A549 (cell line): Measurements from ENCODE around the gene KHNYN. TPM values are rescaled to one million over a fixed set of nuclear protein-coding genes. Genes with fewer than 3 reads are reported as not detected.

Source experiments
- ATAC-seq, 2 experiments: fragments of 200-7000 bp in 1 of 2; fragments of >200 bp in 1 of 2; cut with Nextera tagmentation in 1 of 2; cut with Tn5 transposase in 1 of 2; 3 replicates each; pipeline versions ENCODE4 v1.8.0 to v1.9.1; 2018 to 2020; ENCODE audit warnings: mild to moderate bottlenecking in 1 of 2, moderate library complexity in 1 of 2
- CTCF ChIA-PET: fragments of 300-600 bp; sonication (Branson Sonifier 250); formaldehyde crosslinking; extraction: SDS; loops from one replicate; lab custom pipeline; 2021; ENCODE audit warnings: antibody characterized with exemption, inconsistent platforms; lab: Yijun Ruan, JAX
- POLR2A ChIA-PET: fragments of 350-600 bp; formaldehyde crosslinking; extraction: SDS; loops from one replicate; lab custom pipeline; 2021; ENCODE audit warnings: antibody characterized with exemption, inconsistent platforms; lab: Yijun Ruan, JAX
- DNase-seq, 2 experiments: peaks; one replicate each; pipeline versions ENCODE4 v3.0.0 to v3.0.0-alpha.2; 2011 to 2016; ENCODE audit warnings: low read depth in 1 of 2, low spot score in 1 of 2
- FAIRE-seq: peaks from 2 replicates; lab custom pipeline; 2011; peaks lifted over from hg19 to GRCh38; lab: Jason Lieb, UNC
- H3K27ac ChIP-seq, 2 experiments: fragments of >200 bp; sonication (Bioruptor Twin); formaldehyde crosslinking; 3 replicates each; pipeline ENCODE4 v1.5.1; 2016 to 2017
- H3K4me1 ChIP-seq: fragments of >200 bp; sonication (Bioruptor Twin); formaldehyde crosslinking; 3 replicates; pipeline ENCODE4 v1.6.1; 2016
- H3K4me2 ChIP-seq: fragments of >200 bp; sonication (Bioruptor Twin); formaldehyde crosslinking; 3 replicates; pipeline ENCODE4 v1.6.1; 2016
- H3K4me3 ChIP-seq: fragments of >200 bp; sonication (Bioruptor Twin); formaldehyde crosslinking; 3 replicates; pipeline ENCODE4 v1.5.1; 2016
- H3K9me3 ChIP-seq: fragments of >200 bp; sonication (Bioruptor Twin); formaldehyde crosslinking; 3 replicates; pipeline ENCODE4 v1.6.1; 2016
- BHLHE40 ChIP-seq: IDR thresholded peaks from 2 replicates; pipeline ENCODE4 v1.6.1; 2012; ENCODE audit warnings: low read depth, low read length, inconsistent platforms
- CEBPB ChIP-seq, 2 experiments: fragments of >200 bp in 1 of 2; sonication (Bioruptor Twin) in 1 of 2; formaldehyde crosslinking in 1 of 2; IDR thresholded peaks; 2 replicates each; pipeline ENCODE4 v1.6.1; 2012 to 2016
- CHD4 ChIP-seq: fragments of 200-600 bp; sonication (generic); IDR thresholded peaks from 2 replicates; pipeline ENCODE4 v1.6.1; 2016; ENCODE audit warnings: antibody characterized with exemption, mild to moderate bottlenecking, borderline replicate concordance
- EHF ChIP-seq: fragments of 250-450 bp; sonication (Bioruptor Pico); IDR thresholded peaks from 2 replicates; pipeline ENCODE4 v1.5.0; 2020; ENCODE audit warnings: mild to moderate bottlenecking
- EP300 ChIP-seq, 2 experiments: fragments of >200 bp; sonication (Bioruptor Twin); formaldehyde crosslinking; IDR thresholded peaks; 2 replicates in 1 of 2; 3 replicates in 1 of 2; pipeline ENCODE4 v1.6.1; 2016 to 2017
- ESRRA ChIP-seq: fragments of 150-350 bp; IDR thresholded peaks from 2 replicates; pipeline ENCODE4 v1.6.1; 2014; ENCODE audit warnings: mild to moderate bottlenecking, low read length, borderline replicate concordance
- FOSL2 ChIP-seq, 2 experiments: fragments of 450-650 bp in 1 of 2; fragments of >200 bp in 1 of 2; sonication (Bioruptor Twin) in 1 of 2; formaldehyde crosslinking; IDR thresholded peaks; 2 replicates each; pipeline versions ENCODE4 v1.5.0 to v1.6.1; 2016 to 2020; ENCODE audit warnings: mild to moderate bottlenecking in 1 of 2, moderate library complexity in 1 of 2
- FOXS1 ChIP-seq: fragments of 250-450 bp; sonication (Bioruptor Pico); IDR thresholded peaks from 2 replicates; pipeline ENCODE4 v1.5.0; 2020; ENCODE audit warnings: mild to moderate bottlenecking, moderate library complexity
- HDAC2 ChIP-seq: fragments of 200-600 bp; sonication (generic); IDR thresholded peaks from 2 replicates; pipeline ENCODE4 v1.6.1; 2016
- HEYL ChIP-seq: fragments of 250-450 bp; sonication (Bioruptor Pico); IDR thresholded peaks from 2 replicates; pipeline ENCODE4 v1.8.0; 2021; ENCODE audit warnings: mild to moderate bottlenecking, moderate library complexity
- JUN ChIP-seq, 2 experiments: fragments of >200 bp; sonication (Bioruptor Twin); formaldehyde crosslinking; IDR thresholded peaks; 2 replicates in 1 of 2; 3 replicates in 1 of 2; pipeline ENCODE4 v1.6.1; 2016 to 2017
- MYC ChIP-seq: IDR thresholded peaks from 2 replicates; pipeline ENCODE4 v1.6.1; 2012; ENCODE audit warnings: mild to moderate bottlenecking, inconsistent platforms, low read length, improper control_type of control experiment, borderline replicate concordance
- NFE2L2 ChIP-seq: fragments of 150-350 bp; conservative IDR thresholded peaks from 2 replicates; pipeline ENCODE4 v1.6.1; 2014; ENCODE audit warnings: low read length
- NR3C1 ChIP-seq: fragments of >200 bp; sonication (Bioruptor Twin); formaldehyde crosslinking; IDR thresholded peaks from 3 replicates; pipeline ENCODE4 v1.6.1; 2017
- PHF8 ChIP-seq: fragments of 200-600 bp; sonication (generic); IDR thresholded peaks from 2 replicates; pipeline ENCODE4 v1.6.1; 2016; ENCODE audit warnings: low read depth, mild to moderate bottlenecking, antibody characterized with exemption, moderate library complexity, borderline replicate concordance
- POLR2A ChIP-seq: IDR thresholded peaks from 2 replicates; pipeline ENCODE4 v1.6.1; 2012; ENCODE audit warnings: mild to moderate bottlenecking, low read length
- RAD21 ChIP-seq, 2 experiments: fragments of >200 bp in 1 of 2; sonication (Bioruptor Twin) in 1 of 2; formaldehyde crosslinking in 1 of 2; IDR thresholded peaks in 1 of 2; conservative IDR thresholded peaks in 1 of 2; 2 replicates in 1 of 2; 3 replicates in 1 of 2; pipeline ENCODE4 v1.6.1; 2012 to 2018; ENCODE audit warnings: inconsistent platforms in 1 of 2
- RCOR1 ChIP-seq: fragments of 150-350 bp; IDR thresholded peaks from 2 replicates; pipeline ENCODE4 v1.6.1; 2014; ENCODE audit warnings: antibody characterized with exemption, low read length, low read depth
- RFX5 ChIP-seq: fragments of 450-650 bp; IDR thresholded peaks from 2 replicates; pipeline ENCODE4 v1.7.1; 2014; ENCODE audit warnings: antibody characterized with exemption, mild to moderate bottlenecking, moderate library complexity
- SREBF2 ChIP-seq: fragments of 450-650 bp; IDR thresholded peaks from 2 replicates; pipeline ENCODE4 v1.6.1; 2014; ENCODE audit warnings: mild to moderate bottlenecking, moderate library complexity
- ZFP36 ChIP-seq: fragments of 450-650 bp; IDR thresholded peaks from 2 replicates; pipeline ENCODE4 v1.6.1; 2014; ENCODE audit warnings: borderline replicate concordance; ENCODE audit not compliant: partially characterized antibody
- WGBS: methylation state at CpG from one replicate; pipeline ENCODE4 v1.1.6; 2017; ENCODE audit errors: missing lambda C conversion rate; 5-methylcytosine and 5-hydroxymethylcytosine counted together
- polyA plus RNA-seq, 4 experiments: library from polyadenylated mRNA; depleted of rRNA in 3 of 4; stranded (reverse); fragments of >200 nt; fragmentation: RNase III in 1 of 4; extraction: RNeasy Plus Mini Kit Qiagen cat#74134 plus additional on column Dnase treatment in 1 of 4; gene quantifications; 2 replicates in 3 of 4; 3 replicates in 1 of 4; pipeline ENCODE4 v1.2.3, GENCODE V29; 2011 to 2017
- TF ChIP-seq, protein P1 (sequence below): fragments of 450-650 bp; IDR thresholded peaks from 2 replicates; pipeline ENCODE4 v1.6.1; 2014; ENCODE audit warnings: antibody characterized with exemption
- TF ChIP-seq, protein P2 (sequence below): fragments of >200 bp; sonication (Bioruptor Twin); formaldehyde crosslinking; IDR thresholded peaks from 2 replicates; pipeline ENCODE4 v1.6.1; 2016
- TF ChIP-seq, protein P3 (sequence below): fragments of >200 bp; sonication (Bioruptor Twin); formaldehyde crosslinking; IDR thresholded peaks from 3 replicates; pipeline ENCODE4 v1.6.1; 2016

The KHNYN gene
- polyA plus RNA-seq, 2 of the 4 experiments (the other 2 are of a cell fraction), result 19.0 to 26.4 TPM

DNA sequence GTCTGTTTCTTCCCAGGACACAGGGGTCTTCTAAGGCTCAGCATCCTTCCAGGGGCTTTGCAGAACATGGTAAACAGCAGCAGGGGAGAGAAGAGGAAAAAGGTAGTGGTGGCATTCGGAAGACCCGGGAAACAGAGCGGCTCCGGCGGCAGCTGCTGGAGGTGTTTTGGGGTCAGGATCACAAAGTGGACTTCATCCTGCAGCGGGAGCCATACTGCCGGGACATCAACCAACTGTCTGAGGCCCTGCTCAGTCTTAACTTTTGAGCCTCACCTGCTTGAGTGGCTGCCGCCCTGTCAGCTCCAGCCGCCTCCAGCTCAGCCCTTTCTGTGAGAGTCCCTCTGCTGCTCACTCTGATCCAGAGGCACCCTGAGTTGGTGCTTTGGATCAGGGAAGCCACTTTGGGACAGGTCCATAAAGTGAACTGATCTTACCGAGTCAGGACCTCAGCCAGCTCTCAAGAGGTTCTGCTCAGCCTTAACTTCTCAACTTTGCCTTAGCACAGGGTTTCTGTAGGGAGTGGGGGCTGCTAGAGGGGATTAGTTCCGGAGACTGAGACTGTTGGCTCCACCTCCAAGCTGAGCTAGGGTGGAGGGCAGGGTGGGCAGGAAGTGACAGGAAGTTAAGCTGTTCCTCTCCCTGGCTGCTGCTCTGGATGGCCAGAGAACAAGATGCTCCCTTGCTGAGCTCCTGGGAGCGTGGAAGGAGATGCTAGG, 7.4 kb downstream of the KHNYN start:
- Histone ChIP-seq H3K9me3 (no peaks in the 10 kb centered on the region), H3K4me2 (no peak overlapping the region), H3K27ac (no peak overlapping the region), H3K4me3 (no peak overlapping the region), H3K4me1 (peaks cover 6% of the 10 kb centered on the region)
- no peak for ATAC-seq
- ChIA-PET CTCF (interaction anchor here (0.7 to 18.0 kb wide), 24 partner anchors 8 to 196 kb away, joined by 3 to 1142 read pairs (median 6); partner anchors contain the start of genes ADCY4, CIDEB, DHRS1 and LTB4R), POLR2A (interaction anchor here (0.6 to 3.1 kb wide), 6 partner anchors 104 to 194 kb away, joined by 3 to 19 read pairs (median 3); partner anchors contain the start of genes RABGGTA and TINF2)
- 74% methylated on average over 12 of the region's 12 CpGs for WGBS
- FAIRE-seq, result no peak
- TF ChIP-seq, protein P1, sequence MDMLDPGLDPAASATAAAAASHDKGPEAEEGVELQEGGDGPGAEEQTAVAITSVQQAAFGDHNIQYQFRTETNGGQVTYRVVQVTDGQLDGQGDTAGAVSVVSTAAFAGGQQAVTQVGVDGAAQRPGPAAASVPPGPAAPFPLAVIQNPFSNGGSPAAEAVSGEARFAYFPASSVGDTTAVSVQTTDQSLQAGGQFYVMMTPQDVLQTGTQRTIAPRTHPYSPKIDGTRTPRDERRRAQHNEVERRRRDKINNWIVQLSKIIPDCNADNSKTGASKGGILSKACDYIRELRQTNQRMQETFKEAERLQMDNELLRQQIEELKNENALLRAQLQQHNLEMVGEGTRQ, result no peak
- TF ChIP-seq CEBPB (IDR thresholded peaks at IDR 0.05), result no peak
- no peak for TF ChIP-seq FOSL2 (IDR thresholded peaks at IDR 0.05)
- no peak for TF ChIP-seq FOSL2 (CRISPR knock-in tag; IDR thresholded peaks at IDR 0.05)
- TF ChIP-seq ESRRA, result no peak
- no peak for DNase-seq

DNA sequence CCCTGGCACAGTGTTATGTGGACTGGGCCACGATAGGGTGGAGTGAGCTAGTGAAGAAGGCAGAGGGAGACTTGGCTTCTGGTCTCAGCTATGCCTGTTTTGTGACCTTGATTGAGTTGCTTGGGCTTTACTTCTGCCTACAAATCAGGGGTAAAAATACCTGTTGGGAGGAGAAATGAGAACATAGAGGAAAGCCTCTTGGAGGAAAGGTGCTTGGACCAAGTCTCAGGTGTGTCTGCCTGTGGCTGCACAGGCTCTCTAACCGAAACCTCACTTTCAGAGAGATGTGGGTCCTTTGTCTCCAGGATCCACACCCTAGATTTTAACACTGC, 7.9 kb downstream of the KHNYN start:
- Histone ChIP-seq H3K4me3 (no peak overlapping the region), H3K9me3 (no peaks in the 10 kb centered on the region), H3K27ac (no peak overlapping the region), H3K4me2 (no peak overlapping the region), H3K4me1 (peaks cover 6% of the 10 kb centered on the region)
- WGBS, result 81% methylated on average over 2 of the region's 2 CpGs
- FAIRE-seq (no peak), ATAC-seq (no peak), DNase-seq (no peak)
- CTCF ChIA-PET, result interaction anchor here (0.9 to 18.0 kb wide), 16 partner anchors 13 to 196 kb away, joined by 3 to 1142 read pairs (median 10); partner anchors contain the start of genes ADCY4, CIDEB, DHRS1 and LTB4R
- POLR2A ChIA-PET, result interaction anchor here (0.6 to 3.1 kb wide), 3 partner anchors 104 to 195 kb away, joined by 3 to 19 read pairs (median 3); partner anchors contain the start of gene TINF2
- TF ChIP-seq HDAC2 (no peak), ZFP36 (no peak), EHF (no peak), JUN (IDR thresholded peaks at IDR 0.05) (no peak), CHD4 (no peak)
- TF ChIP-seq, protein P2, sequence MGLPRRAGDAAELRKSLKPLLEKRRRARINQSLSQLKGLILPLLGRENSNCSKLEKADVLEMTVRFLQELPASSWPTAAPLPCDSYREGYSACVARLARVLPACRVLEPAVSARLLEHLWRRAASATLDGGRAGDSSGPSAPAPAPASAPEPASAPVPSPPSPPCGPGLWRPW, result no peak

DNA sequence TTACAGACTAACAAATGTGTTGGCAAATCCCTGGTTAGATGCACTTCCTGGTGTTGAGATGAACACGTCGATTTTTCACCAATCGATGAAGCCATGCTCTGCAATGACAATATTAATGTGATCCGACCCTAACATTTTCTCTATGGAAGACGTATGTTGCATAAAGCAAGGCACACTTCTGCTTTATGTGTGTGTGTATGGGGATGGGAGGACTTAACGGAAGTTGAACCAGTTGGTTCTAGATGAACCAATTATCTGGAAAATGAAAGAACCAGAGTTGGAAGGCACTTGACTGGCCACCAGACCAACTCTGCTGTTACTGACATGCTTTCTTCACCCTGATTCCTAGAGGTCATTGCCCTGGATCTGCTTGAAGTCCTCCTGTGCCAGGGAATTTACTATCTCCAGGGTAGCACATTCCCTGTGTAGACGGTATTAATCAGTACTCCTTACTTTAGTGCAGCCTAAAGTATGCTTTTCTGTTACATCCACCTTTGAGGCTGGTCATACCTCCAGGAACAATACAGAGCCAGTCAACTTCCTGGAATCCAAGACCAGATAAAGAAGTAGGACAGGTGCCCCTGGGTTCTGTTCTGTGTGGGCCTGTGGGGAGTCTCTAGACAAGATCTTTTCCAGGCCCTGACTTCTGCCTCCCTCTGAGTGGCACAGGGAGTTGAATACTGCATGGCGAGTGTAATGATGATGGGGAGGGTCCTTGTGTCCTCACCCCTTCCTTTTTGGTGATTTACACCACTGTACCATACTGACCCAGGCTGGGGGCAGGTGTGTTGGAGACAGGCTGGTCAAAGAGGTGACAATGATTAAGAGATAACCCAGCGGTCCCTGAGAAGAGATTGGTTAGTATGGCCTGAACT, 8.7 kb downstream of the KHNYN start:
- ATAC-seq, result no peak
- TF ChIP-seq PHF8 (no peak), RCOR1 (no peak), RAD21 (conservative IDR thresholded peaks at IDR 0.05 in 1 of 2, IDR thresholded peaks at IDR 0.05 in 1 of 2) (no peak), EP300 (IDR thresholded peaks at IDR 0.05) (no peak), FOXS1 (CRISPR knock-in tag) (no peak), SREBF2 (no peak), NFE2L2 (no peak), MYC (no peak), FOSL2 (IDR thresholded peaks at IDR 0.05) (no peak), FOSL2 (CRISPR knock-in tag; IDR thresholded peaks at IDR 0.05) (no peak), HEYL (CRISPR knock-in tag) (no peak), BHLHE40 (no peak), RFX5 (no peak), POLR2A (no peak), EHF (no peak), NR3C1 (no peak)
- TF ChIP-seq, protein P1, result no peak
- TF ChIP-seq, protein P3, sequence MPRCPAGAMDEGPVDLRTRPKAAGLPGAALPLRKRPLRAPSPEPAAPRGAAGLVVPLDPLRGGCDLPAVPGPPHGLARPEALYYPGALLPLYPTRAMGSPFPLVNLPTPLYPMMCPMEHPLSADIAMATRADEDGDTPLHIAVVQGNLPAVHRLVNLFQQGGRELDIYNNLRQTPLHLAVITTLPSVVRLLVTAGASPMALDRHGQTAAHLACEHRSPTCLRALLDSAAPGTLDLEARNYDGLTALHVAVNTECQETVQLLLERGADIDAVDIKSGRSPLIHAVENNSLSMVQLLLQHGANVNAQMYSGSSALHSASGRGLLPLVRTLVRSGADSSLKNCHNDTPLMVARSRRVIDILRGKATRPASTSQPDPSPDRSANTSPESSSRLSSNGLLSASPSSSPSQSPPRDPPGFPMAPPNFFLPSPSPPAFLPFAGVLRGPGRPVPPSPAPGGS, result no peak
- TF ChIP-seq, all 56 proteins: peak for 0
- Histone ChIP-seq H3K4me1 (peaks cover 6% of the 10 kb centered on the region), H3K27ac (no peak overlapping the region), H3K9me3 (no peaks in the 10 kb centered on the region), H3K4me2 (no peak overlapping the region), H3K4me3 (no peak overlapping the region)
- ChIA-PET CTCF (interaction anchor here (1.5 to 18.0 kb wide), 8 partner anchors 14 to 119 kb away, joined by 4 to 1142 read pairs (median 28); partner anchors contain the start of genes ADCY4, CIDEB, DHRS1 and LTB4R), POLR2A (interaction anchor here (0.6 to 3.1 kb wide), 2 partner anchors 105 to 195 kb away, joined by 3 to 19 read pairs; partner anchors contain the start of gene TINF2)
- FAIRE-seq (no peak), DNase-seq (no peak)
- 65% methylated on average over 9 of the region's 9 CpGs for WGBS
